GM12892 (cell line): ENCODE measurements around the gene SH2B3.

ENCODE experiments used
- POLR2A ChIP-seq: IDR thresholded peaks from 2 replicates; pipeline ENCODE4 v1.6.1; 2011; ENCODE audit warnings: low read depth, low read length, control low read depth
- POLR2AphosphoS5 ChIP-seq: IDR thresholded peaks from 2 replicates; pipeline ENCODE4 v1.6.1; 2011; ENCODE audit warnings: low read depth, low read length, control low read depth
- TAF1 ChIP-seq: IDR thresholded peaks from 2 replicates; pipeline ENCODE4 v1.6.1; 2011; ENCODE audit warnings: low read depth, mild to moderate bottlenecking, control low read depth, low read length, borderline replicate concordance

- peak; percentile 17; the same call in 1 of the 2 replicates for TF ChIP-seq POLR2A
- peak; percentile 14; the same call in 1 of the 2 replicates for TF ChIP-seq POLR2AphosphoS5
- no peak for TF ChIP-seq TAF1
Observed at GRCh38 chr12:111446631-111447570, 41.2 kb downstream of the SH2B3 start.
